HepG2 (cell line): ENCODE measurements around the gene CGREF1. TPM values are rescaled to one million over a fixed set of nuclear protein-coding genes. Genes with fewer than 3 reads are reported as not detected.

Experiments
- ATAC-seq: fragments of 200-7000 bp; cut with Tn5 transposase; 3 replicates; pipeline ENCODE4 v1.9.1; 2020; ENCODE audit warnings: mild to moderate bottlenecking, moderate library complexity
- BruUV-seq: library from RNA; stranded (reverse); fragments of 400-500 nt; replicated peaks from 2 replicates; lab custom pipeline; 2021; lab: Mats Ljungman, UMichigan
- CTCF ChIA-PET: fragments of 300-600 bp; formaldehyde crosslinking; extraction: SDS; loops from one replicate; lab custom pipeline; 2021; ENCODE audit warnings: low total read pairs, inconsistent platforms, low intra/inter-chr PET ratio; lab: Yijun Ruan, JAX
- POLR2A ChIA-PET: fragments of 350-600 bp; sonication (Branson Sonifier 250); formaldehyde crosslinking; loops from one replicate; lab custom pipeline; 2020; ENCODE audit warnings: antibody characterized with exemption, inconsistent platforms; lab: Yijun Ruan, JAX
- DNase-seq: peaks from one replicate; pipeline ENCODE4 v3.0.0-alpha.2; 2015; ENCODE audit warnings: low spot score
- FAIRE-seq: peaks from 3 replicates; lab custom pipeline; 2011; peaks lifted over from hg19 to GRCh38; lab: Jason Lieb, UNC
- H2AFZ ChIP-seq: one replicate; pipeline ENCODE4 v1.6.1; 2011; ENCODE audit warnings: low read length, inconsistent platforms
- H3K27ac ChIP-seq: fragments of 300-600 bp; 3 replicates; pipeline ENCODE4 v1.8.0; 2011; ENCODE audit warnings: mixed run types, mild to moderate bottlenecking, mixed read lengths, low read length, inconsistent platforms; ENCODE audit not compliant: insufficient read depth; ENCODE audit errors: extremely low read length
- H3K27me3 ChIP-seq, 2 experiments: fragments of 200-600 bp in 1 of 2; 2 replicates in 1 of 2; 3 replicates in 1 of 2; pipeline versions ENCODE4 v1.6.0 to v1.8.0; 2011; ENCODE audit warnings: low read length in 2 of 2, mild to moderate bottlenecking in 2 of 2, moderate library complexity in 2 of 2, inconsistent platforms in 1 of 2; ENCODE audit not compliant: insufficient read depth in 2 of 2, control insufficient read depth in 1 of 2
- H3K36me3 ChIP-seq, 2 experiments: fragments of 200-600 bp in 1 of 2; replicated peaks in 1 of 2; 2 replicates in 1 of 2; 3 replicates in 1 of 2; pipeline versions ENCODE4 v1.5.1 to v1.8.0; 2011; ENCODE audit warnings: low read length in 2 of 2, inconsistent platforms in 1 of 2; ENCODE audit not compliant: insufficient read depth in 2 of 2, control insufficient read depth in 1 of 2
- H3K4me1 ChIP-seq: 2 replicates; pipeline ENCODE4 v1.5.1; 2012; ENCODE audit warnings: low read length, inconsistent platforms; ENCODE audit not compliant: insufficient read depth
- H3K4me2 ChIP-seq: 2 replicates; pipeline ENCODE4 v1.6.0; 2011; ENCODE audit warnings: low read depth, low read length, inconsistent platforms
- H3K4me3 ChIP-seq, 3 experiments: fragments of 200-600 bp in 1 of 3; sonication (generic), shearing (Covaris generic) in 1 of 3; replicated peaks in 1 of 3; 2 replicates each; pipeline ENCODE4 v1.5.1; 2011 to 2016; ENCODE audit warnings: low read length in 3 of 3, inconsistent platforms in 2 of 3, low read depth in 2 of 3, mild to moderate bottlenecking in 2 of 3, control low read depth in 1 of 3, mixed read lengths in 1 of 3; ENCODE audit not compliant: insufficient read depth in 1 of 3
- H3K79me2 ChIP-seq: one replicate; pipeline ENCODE4 v1.6.1; 2011; ENCODE audit warnings: low read length, inconsistent platforms; ENCODE audit not compliant: insufficient read depth
- H3K9ac ChIP-seq: 2 replicates; pipeline ENCODE4 v1.6.0; 2011; ENCODE audit warnings: mild to moderate bottlenecking, low read depth, low read length, inconsistent platforms; ENCODE audit not compliant: insufficient read depth
- H3K9me3 ChIP-seq: 2 replicates; pipeline ENCODE4 v1.5.1; 2012; ENCODE audit warnings: mild to moderate bottlenecking, low read length
- H4K20me1 ChIP-seq: 2 replicates; pipeline ENCODE4 v1.6.0; 2011; ENCODE audit warnings: inconsistent platforms, mild to moderate bottlenecking, low read length, moderate library complexity; ENCODE audit not compliant: insufficient read depth
- CERS6 ChIP-seq: sonication (generic); formaldehyde crosslinking; IDR thresholded peaks from 2 replicates; pipeline ENCODE4 v1.5.0; 2020; ENCODE audit warnings: missing genetic modification reagents
- DMTF1 ChIP-seq: sonication (generic); formaldehyde crosslinking; IDR thresholded peaks from 2 replicates; pipeline ENCODE4 v1.4.0; 2020; ENCODE audit warnings: mild to moderate bottlenecking, missing genetic modification reagents
- GZF1 ChIP-seq: sonication (generic); formaldehyde crosslinking; IDR thresholded peaks from 2 replicates; pipeline ENCODE4 v1.5.1; 2020; ENCODE audit warnings: mild to moderate bottlenecking, missing genetic modification reagents
- JUN ChIP-seq: sonication (generic); formaldehyde crosslinking; IDR thresholded peaks from 2 replicates; pipeline ENCODE4 v1.4.0; 2020; ENCODE audit warnings: mild to moderate bottlenecking, missing genetic modification reagents
- KAT2B ChIP-seq: fragments of 150-350 bp; IDR thresholded peaks from 2 replicates; pipeline ENCODE4 v1.6.1; 2014; ENCODE audit warnings: low read depth, low read length, borderline replicate concordance
- MTF1 ChIP-seq: sonication (generic); formaldehyde crosslinking; IDR thresholded peaks from 2 replicates; pipeline ENCODE4 v1.5.0; 2020; ENCODE audit warnings: missing genetic modification reagents
- NFKBIZ ChIP-seq: IDR thresholded peaks from 2 replicates; pipeline ENCODE4 v1.6.1; 2018; ENCODE audit warnings: missing genetic modification reagents, missing compliant biosample characterization
- NONO ChIP-seq, 2 experiments: fragments of 450-650 bp in 1 of 2; sonication (generic) in 1 of 2; formaldehyde crosslinking in 1 of 2; IDR thresholded peaks in 1 of 2; conservative IDR thresholded peaks in 1 of 2; 2 replicates each; pipeline versions ENCODE4 v1.6.1 to v1.8.0; 2017 to 2022; ENCODE audit warnings: mild to moderate bottlenecking in 1 of 2, missing genetic modification reagents in 1 of 2, moderate library complexity in 1 of 2
- POLR2A ChIP-seq, 2 experiments: IDR thresholded peaks; 2 replicates each; pipeline ENCODE4 v1.6.1; 2011; ENCODE audit warnings: low read depth in 2 of 2, low read length in 2 of 2, mild to moderate bottlenecking in 1 of 2, moderate library complexity in 1 of 2; ENCODE audit not compliant: insufficient read depth in 1 of 2
- POLR2AphosphoS2 ChIP-seq: IDR thresholded peaks from 2 replicates; pipeline ENCODE4 v1.6.1; 2011; ENCODE audit warnings: low read depth, low read length, improper control_type of control experiment
- POLR2G ChIP-seq: fragments of 200-400 bp; formaldehyde crosslinking; IDR thresholded peaks from 2 replicates; pipeline ENCODE4 v1.6.1; 2018; ENCODE audit warnings: mild to moderate bottlenecking, low read depth, low read length, moderate library complexity
- SP5 ChIP-seq: IDR thresholded peaks from 2 replicates; pipeline ENCODE4 v1.6.1; 2016; ENCODE audit warnings: low read depth, borderline replicate concordance
- SSRP1 ChIP-seq: IDR thresholded peaks from 2 replicates; pipeline ENCODE4 v1.6.1; 2016; ENCODE audit warnings: control low read depth
- TMF1 ChIP-seq: sonication (generic); formaldehyde crosslinking; IDR thresholded peaks from 2 replicates; pipeline ENCODE4 v1.8.1; 2022; ENCODE audit warnings: low read depth, missing genetic modification reagents
- TSC22D2 ChIP-seq: sonication (generic); formaldehyde crosslinking; IDR thresholded peaks from 2 replicates; pipeline ENCODE4 v1.5.1; 2020; ENCODE audit warnings: missing genetic modification reagents, mild to moderate bottlenecking, borderline replicate concordance
- ZC3H13 ChIP-seq: sonication (generic); formaldehyde crosslinking; IDR thresholded peaks from 2 replicates; pipeline ENCODE4 v1.8.1; 2023; ENCODE audit warnings: mild to moderate bottlenecking, missing genetic modification reagents, moderate library complexity
- ZNF232 ChIP-seq: sonication (generic); formaldehyde crosslinking; IDR thresholded peaks from 2 replicates; pipeline ENCODE4 v1.4.0; 2020; ENCODE audit warnings: missing genetic modification reagents, borderline replicate concordance
- ZNF543 ChIP-seq: sonication (generic); formaldehyde crosslinking; IDR thresholded peaks from 2 replicates; pipeline ENCODE4 v1.4.0; 2020; ENCODE audit warnings: mild to moderate bottlenecking, missing genetic modification reagents
- ZNF687 ChIP-seq: sonication (generic); formaldehyde crosslinking; IDR thresholded peaks from 2 replicates; pipeline ENCODE4 v1.5.1; 2020; ENCODE audit warnings: mild to moderate bottlenecking, missing genetic modification reagents, moderate library complexity
- WGBS: methylation state at CpG from one replicate; pipeline ENCODE4 v1.1.6; 2017; ENCODE audit warnings: low lambda C conversion rate; 5-methylcytosine and 5-hydroxymethylcytosine counted together
- in situ Hi-C: cut with HindIII; loops from 2 replicates; pipeline ENCODE4 v1.10.0; 2017; ENCODE audit warnings: low pct_unique_long_range_greater_than_20kb; ENCODE audit not compliant: extremely low pct_ligation_motif_present
- intact Hi-C: fragments of 100-400 bp; cut with micrococcal nuclease; formaldehyde crosslinking; loops from one replicate; pipeline ENCODE4 v1.10.0; 2022; ENCODE audit not compliant: unreplicated experiment
- polyA plus RNA-seq, 8 experiments: library from polyadenylated mRNA; depleted of rRNA in 3 of 8; stranded (reverse) in 7 of 8; unstranded in 1 of 8; fragments of >200 nt; fragmentation: Illumina TruSeq in 4 of 8; extraction: Trizol in 4 of 8; gene quantifications; 2 replicates each; pipeline versions ENCODE4 v1.2.1 to v1.2.3, GENCODE V29; 2011 to 2016; ENCODE audit warnings: low read depth in 4 of 8, missing spikeins in 1 of 8, mixed read lengths in 1 of 8; ENCODE audit not compliant: insufficient read depth in 1 of 8
- total RNA-seq, 5 experiments: library from RNA; depleted of rRNA; stranded (reverse); fragments of >200 nt; fragmentation: Illumina TruSeq; extraction: Trizol; gene quantifications; 2 replicates each; pipeline ENCODE4 v1.2.3, GENCODE V29; 2016; ENCODE audit warnings: low read depth in 1 of 5

Gene CGREF1
- total and polyA plus RNA-seq, 2 of the 13 experiments (the other 11 are each of a cell fraction or from before 2014, with no cell fraction given): 13.9 to 23.4 TPM

DNA sequence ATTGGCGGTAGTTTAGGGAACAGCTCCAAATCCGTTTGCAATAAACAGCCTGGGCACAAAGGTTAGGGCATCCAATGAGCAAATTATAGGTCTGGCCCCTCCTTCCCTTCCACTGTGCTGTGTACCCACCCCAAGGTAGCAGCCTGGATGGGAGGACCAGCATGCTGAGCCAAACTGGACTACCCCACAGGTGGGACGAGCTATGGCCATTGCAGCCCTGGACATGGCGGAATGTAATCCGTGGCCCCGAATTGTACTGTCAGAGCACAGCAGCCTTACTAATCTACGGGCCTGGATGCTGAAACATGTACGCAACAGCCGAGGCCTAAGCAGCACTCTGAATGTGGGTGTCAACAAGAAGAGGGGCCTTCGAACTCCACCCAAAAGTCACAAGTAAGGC is 60.7 kb downstream of the CGREF1 start:
- intact Hi-C loops: no loop called here
- Histone ChIP-seq H3K9ac (no peak overlapping the region), H3K27me3 (no peaks in the 10 kb centered on the region), H3K4me2 (no peak overlapping the region), H3K79me2 (no peaks in the 10 kb centered on the region)
- 0 out of 3 replicates have a peak, but pooled peaks have one; percentile 5 for ATAC-seq
- WGBS: 93% methylated on average over 10 of the region's 10 CpGs
- no peak for TF ChIP-seq JUN
- TF ChIP-seq GZF1 (CRISPR knock-in tag): no peak
- peak in 1 of 2 experiments; percentile 6; a peak in 3 of 4 replicates for TF ChIP-seq POLR2A (IDR thresholded peaks at IDR 0.05; ENCODE audit: insufficient read depth in 1 of 2, low read depth in 2 of 2, low read length in 2 of 2)
- no peak for TF ChIP-seq NONO (IDR thresholded peaks at IDR 0.05)
- TF ChIP-seq NONO (CRISPR knock-in tag; conservative IDR thresholded peaks at IDR 0.05): 0 out of 2 replicates have a peak, but pooled peaks have one; percentile 30
- TF ChIP-seq ZNF687 (CRISPR knock-in tag): 0 out of 2 replicates have a peak, but pooled peaks have one; percentile 16
- TF ChIP-seq KAT2B: no peak
- 0 out of 2 replicates have a peak, but pooled peaks have one; percentile 8 for TF ChIP-seq POLR2AphosphoS2
- TF ChIP-seq TMF1 (CRISPR knock-in tag): no peak
- no peak for TF ChIP-seq NFKBIZ (CRISPR knock-in tag)
- TF ChIP-seq TSC22D2: no peak
- TF ChIP-seq ZNF543 (CRISPR knock-in tag): no peak
- no peak for TF ChIP-seq DMTF1 (CRISPR knock-in tag)
- TF ChIP-seq MTF1: no peak
- TF ChIP-seq ZNF232 (CRISPR knock-in tag): no peak
- TF ChIP-seq ZC3H13 (CRISPR knock-in tag): no peak
- TF ChIP-seq SSRP1 (CRISPR knock-in tag): peak; percentile 76
- peak; percentile 36; the same call in 1 of the 2 replicates for TF ChIP-seq POLR2G
- TF ChIP-seq SP5 (CRISPR knock-in tag): no peak
- TF ChIP-seq CERS6: no peak
- TF ChIP-seq, all 625 proteins: peak for 6
- Histone ChIP-seq H3K36me3 (peaks cover 17 to 59% of the 10 kb centered on the region in 2 experiments), H3K27ac (no peak overlapping the region), H3K4me1 (peaks cover 3% of the 10 kb centered on the region; the same call in 1 of the 2 replicates), H3K9me3 (no peaks in the 10 kb centered on the region), H2AFZ (no peak overlapping the region), H3K4me3 (no peak overlapping the region), H4K20me1 (peaks cover 2% of the 10 kb centered on the region; the same call in 1 of the 2 replicates)
- no TSS peak for BruUV-seq
- no peak for DNase-seq
- POLR2A ChIA-PET: interaction anchor here (1.4 to 11.6 kb wide), 6 partner anchors 7 to 36 kb away, joined by 3 to 100 read pairs (median 13); partner anchors contain the start of genes AGBL5, EMILIN1 and OST4
- FAIRE-seq: no peak
- CTCF ChIA-PET: no interaction called here
- in situ Hi-C loops: no loop called here
